ENCODE results near the gene GRIP1. TPM values are rescaled to one million over a fixed set of nuclear protein-coding genes. Genes with fewer than 3 reads are reported as not detected.

Gene GRIP1
- total RNA-seq, 3 donors from 2014 or later (not counting 1 experiment from before 2014, with no cell fraction given), result 1.3 to 3.6 (median 1.7) TPM

DNA sequence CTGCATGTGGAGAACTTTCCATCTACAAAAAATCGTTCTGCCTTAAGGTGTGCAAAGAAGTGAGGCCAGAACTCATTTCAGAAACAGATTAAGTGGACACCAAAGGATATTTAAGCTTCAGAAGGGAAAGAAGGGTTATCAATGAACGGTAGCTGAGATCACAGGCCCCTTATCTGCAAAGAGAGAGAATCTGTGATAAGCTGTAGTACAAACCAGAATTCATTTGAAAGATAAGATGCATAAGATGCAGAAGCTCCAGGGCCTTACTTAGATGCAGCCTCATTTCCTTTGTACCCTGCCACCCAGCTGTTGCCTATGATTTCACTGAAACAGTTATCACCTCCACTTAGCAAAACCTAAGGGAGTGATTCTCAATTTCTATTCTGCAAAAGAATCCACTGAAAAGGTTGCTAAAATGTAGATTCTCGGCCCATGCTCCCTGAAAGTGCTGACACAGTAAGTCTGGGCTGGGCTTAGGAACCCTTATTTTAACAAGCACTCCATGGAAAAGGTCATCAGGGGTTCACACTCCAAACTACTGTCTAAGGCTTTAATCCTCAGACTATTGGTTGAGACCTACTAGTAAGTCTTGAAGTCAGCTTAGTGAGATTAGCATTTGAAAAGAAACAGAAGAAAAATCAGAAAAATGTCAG, 311.7 kb downstream of the GRIP1 start:
- Mint-ChIP-seq H3K4me3 (no peak overlapping the region), H3K27me3 (ENCODE audit: low read depth in 2 of 2) (peaks cover 0 to 2% of the 10 kb centered on the region in 2 donors), H3K4me1 (no peaks in the 10 kb centered on the region), H3K27ac (no peak overlapping the region), H3K9me3 (no peaks in the 10 kb centered on the region), H3K36me3 (no peaks in the 10 kb centered on the region)
- intact Hi-C loops (cut with micrococcal nuclease), result no loop called here
- H3K4me3 ChIP-seq (ENCODE audit: low read length), result no peak overlapping the region
- H3K27me3 ChIP-seq (ENCODE audit: control insufficient read depth, insufficient read depth, low read length), result no peaks in the 10 kb centered on the region
- DNase-seq (no peak), ATAC-seq (peak in 1 of 3 donors; percentile 44)
- H3K36me3 ChIP-seq (ENCODE audit: control insufficient read depth, insufficient read depth, low read length), result peaks cover 2% of the 10 kb centered on the region
- WGBS (ENCODE audit: insufficient coverage), result 48% methylated on average over 3 of the region's 3 CpGs
- H3K27ac ChIP-seq (ENCODE audit: low read length), result no peak overlapping the region
- H3K4me1 ChIP-seq (ENCODE audit: control insufficient read depth, insufficient read depth, low read length), result no peaks in the 10 kb centered on the region
- no peak for TF ChIP-seq CTCF (IDR thresholded peaks at IDR 0.05)
- H3K9me3 ChIP-seq (ENCODE audit: control insufficient read depth, insufficient read depth, low read length), result no peaks in the 10 kb centered on the region

GRCh38 chr12:66365718-66366490, 313.0 kb downstream of the GRIP1 start:
- WGBS (ENCODE audit: insufficient coverage), result 82% methylated on average over 3 of the region's 3 CpGs
- Histone ChIP-seq H3K27me3 (ENCODE audit: control insufficient read depth, insufficient read depth, low read length) (no peaks in the 10 kb centered on the region), H3K27ac (ENCODE audit: low read length) (no peak overlapping the region), H3K36me3 (ENCODE audit: control insufficient read depth, insufficient read depth, low read length) (peaks cover 2% of the 10 kb centered on the region), H3K4me1 (ENCODE audit: control insufficient read depth, insufficient read depth, low read length) (no peaks in the 10 kb centered on the region), H3K9me3 (ENCODE audit: control insufficient read depth, insufficient read depth, low read length) (no peaks in the 10 kb centered on the region), H3K4me3 (ENCODE audit: low read length) (no peak overlapping the region)
- no peak for TF ChIP-seq CTCF (IDR thresholded peaks at IDR 0.05)
- peaks cover 0 to 2% of the 10 kb centered on the region in 2 donors for H3K27me3 Mint-ChIP-seq (ENCODE audit: low read depth in 2 of 2)
- no peaks in the 10 kb centered on the region for H3K4me1 Mint-ChIP-seq
- H3K9me3 Mint-ChIP-seq, result no peaks in the 10 kb centered on the region
- no peak overlapping the region for H3K27ac Mint-ChIP-seq
- DNase-seq (no peak), ATAC-seq (no peak)
- intact Hi-C loops (cut with micrococcal nuclease), result no loop called here
- H3K4me3 Mint-ChIP-seq, result no peak overlapping the region
- H3K36me3 Mint-ChIP-seq, result no peaks in the 10 kb centered on the region

GRCh38 chr12:66361703-66362102, 317.2 kb downstream of the GRIP1 start:
- H3K27ac Mint-ChIP-seq, result no peak overlapping the region
- intact Hi-C loops (cut with micrococcal nuclease), result no loop called here
- H3K4me1 Mint-ChIP-seq, result no peaks in the 10 kb centered on the region

More at GRCh38 chr12:66361703-66362102, 317.2 kb downstream of the GRIP1 start:
- Mint-ChIP-seq H3K4me3 (no peak overlapping the region), H3K36me3 (no peaks in the 10 kb centered on the region), H3K9me3 (no peaks in the 10 kb centered on the region), H3K27me3 (ENCODE audit: low read depth in 2 of 2) (peaks cover 0 to 2% of the 10 kb centered on the region in 2 donors)
- DNase-seq, result no peak
- 98% methylated on average over 4 of the region's 4 CpGs for WGBS (ENCODE audit: insufficient coverage)
- no peak overlapping the region for H3K4me3 ChIP-seq (ENCODE audit: low read length)
- H3K27me3 ChIP-seq (ENCODE audit: control insufficient read depth, insufficient read depth, low read length), result no peaks in the 10 kb centered on the region
- H3K9me3 ChIP-seq (ENCODE audit: control insufficient read depth, insufficient read depth, low read length), result no peaks in the 10 kb centered on the region
- no peaks in the 10 kb centered on the region for H3K4me1 ChIP-seq (ENCODE audit: control insufficient read depth, insufficient read depth, low read length)
- H3K27ac ChIP-seq (ENCODE audit: low read length), result no peak overlapping the region
- no peak for ATAC-seq
- TF ChIP-seq CTCF (IDR thresholded peaks at IDR 0.05), result no peak
- no peaks in the 10 kb centered on the region for H3K36me3 ChIP-seq (ENCODE audit: control insufficient read depth, insufficient read depth, low read length)

All from natural killer cell (primary cell).